Lower leg skin (tissue), 3 donors: ENCODE measurements around the gene APEH.

Source experiments
- CTCF ChIP-seq, 3 donors: fragments of 450-650 bp; IDR thresholded peaks; one replicate each; pipeline ENCODE4 v1.5.1; 2016; ENCODE audit warnings: antibody characterized with exemption in 3 of 3, mild to moderate bottlenecking in 3 of 3, moderate library complexity in 2 of 3
- POLR2A ChIP-seq, 2 donors: fragments of 450-650 bp; IDR thresholded peaks; one replicate each; pipeline ENCODE4 v1.6.1; 2016 to 2017; ENCODE audit warnings: antibody characterized with exemption in 2 of 2, mild to moderate bottlenecking in 1 of 2, moderate library complexity in 1 of 2

- TF ChIP-seq POLR2A (IDR thresholded peaks at IDR 0.05) (no peak), CTCF (IDR thresholded peaks at IDR 0.05) (no peak)
Measured at GRCh38 chr3:49711489-49711888, 37.3 kb downstream of the APEH start.
